Tibial nerve (tissue), 4 donors: ENCODE data around the gene MAP4K4. TPM values are rescaled to one million over a fixed set of nuclear protein-coding genes. Genes with fewer than 3 reads are reported as not detected.

Source experiments
- DNase-seq, 2 donors: peaks; one replicate each; pipeline ENCODE4 v3.0.0-alpha.2; 2019; ENCODE audit warnings: low spot score in 2 of 2
- H3K27ac ChIP-seq, 4 donors: fragments of 200-600 bp; sonication (generic) in 3 of 4; one replicate each; pipeline ENCODE4 v1.5.1; 2017 to 2019; ENCODE audit warnings: mild to moderate bottlenecking in 1 of 4
- H3K27me3 ChIP-seq, 2 donors: fragments of 200-600 bp; sonication (generic) in 1 of 2; one replicate each; pipeline versions ENCODE4 v1.5.1 to v1.6.0; 2017 to 2019
- H3K36me3 ChIP-seq, 3 donors: fragments of 200-600 bp; sonication (generic); one replicate each; pipeline ENCODE4 v1.5.1; 2018 to 2019
- H3K4me1 ChIP-seq, 4 donors: fragments of 200-600 bp; sonication (generic) in 3 of 4; one replicate each; pipeline ENCODE4 v1.5.1; 2017 to 2019
- H3K4me3 ChIP-seq, 4 donors: fragments of 200-600 bp; sonication (generic) in 3 of 4; one replicate each; pipeline ENCODE4 v1.5.1; 2017 to 2019; ENCODE audit warnings: mild to moderate bottlenecking in 1 of 4, moderate library complexity in 1 of 4
- H3K9me3 ChIP-seq, 4 donors: fragments of 200-600 bp; sonication (generic) in 3 of 4; one replicate each; pipeline ENCODE4 v1.5.1; 2017 to 2019
- CTCF ChIP-seq, 5 experiments: fragments of 200-600 bp in 3 of 5; fragments of 450-650 bp in 2 of 5; sonication (generic) in 3 of 5; IDR thresholded peaks; one replicate each; pipeline ENCODE4 v1.5.1; 2016 to 2019; ENCODE audit warnings: antibody characterized with exemption in 5 of 5, mild to moderate bottlenecking in 3 of 5, moderate library complexity in 2 of 5
- EP300 ChIP-seq, 2 donors: sonication (generic); formaldehyde crosslinking; IDR thresholded peaks; one replicate each; pipeline ENCODE4 v1.6.1; 2017; ENCODE audit warnings: antibody characterized with exemption in 2 of 2, mild to moderate bottlenecking in 1 of 2
- POLR2A ChIP-seq, 2 donors: fragments of 450-650 bp; IDR thresholded peaks; one replicate each; pipeline ENCODE4 v1.6.1; 2017; ENCODE audit warnings: antibody characterized with exemption in 2 of 2, mild to moderate bottlenecking in 2 of 2, moderate library complexity in 2 of 2
- WGBS, 2 donors: methylation state at CpG; one replicate each; pipeline ENCODE4 v1.1.5; 2018; 5-methylcytosine and 5-hydroxymethylcytosine counted together
- total RNA-seq, 4 donors: library from RNA; depleted of rRNA; stranded (reverse); fragments of >200 nt; gene quantifications; one replicate each; pipeline ENCODE4 v1.1.0, GENCODE V29; 2016

MAP4K4 gene
- total RNA-seq, 4 donors from 2014 or later = 78.0 to 85.7 (median 84.4) TPM

- Histone ChIP-seq H3K36me3 (peaks cover 3 to 57% (median 8%) of the 10 kb centered on the region in 3 donors), H3K27ac (no peak overlapping the region)
Measured at GRCh38 chr2:101841679-101842327, 144.3 kb downstream of the MAP4K4 start.

GRCh38 chr2:101842471-101842870 lies 145.0 kb downstream of the MAP4K4 start:
- H3K4me3 ChIP-seq = no peak overlapping the region
- DNase-seq = no peak
- no peaks in the 10 kb centered on the region for H3K27me3 ChIP-seq
- H3K27ac ChIP-seq = peak overlapping the region in 2 of 4 donors; percentile 65 to 68
- 76 to 77% methylated on average over 1 of the region's 1 CpG for WGBS, 2 donors
- H3K4me1 ChIP-seq = peaks cover 0 to 33% (median 20%) of the 10 kb centered on the region in 4 donors
- H3K36me3 ChIP-seq = peaks cover 3 to 52% (median 8%) of the 10 kb centered on the region in 3 donors
- no peaks in the 10 kb centered on the region for H3K9me3 ChIP-seq
- TF ChIP-seq EP300 (IDR thresholded peaks at IDR 0.05) (no peak), POLR2A (IDR thresholded peaks at IDR 0.05) (no peak), CTCF (IDR thresholded peaks at IDR 0.05) (no peak)

More at GRCh38 chr2:101841679-101842327, 144.3 kb downstream of the MAP4K4 start:
- DNase-seq = no peak
- TF ChIP-seq POLR2A (IDR thresholded peaks at IDR 0.05) (no peak), CTCF (IDR thresholded peaks at IDR 0.05) (no peak), EP300 (IDR thresholded peaks at IDR 0.05) (no peak)
- H3K27me3 ChIP-seq = no peaks in the 10 kb centered on the region
- WGBS, 2 donors = 90 to 91% methylated on average over 5 of the region's 5 CpGs
- no peaks in the 10 kb centered on the region for H3K9me3 ChIP-seq
- H3K4me1 ChIP-seq = peaks cover 0 to 33% (median 20%) of the 10 kb centered on the region in 4 donors
- H3K4me3 ChIP-seq = no peak overlapping the region

GRCh38 chr2:101843048-101843447 lies 145.5 kb downstream of the MAP4K4 start:
- Histone ChIP-seq H3K27me3 (no peaks in the 10 kb centered on the region), H3K9me3 (no peaks in the 10 kb centered on the region), H3K27ac (peak overlapping the region in 2 of 4 donors; percentile 65 to 68), H3K4me1 (peaks cover 0 to 36% (median 20%) of the 10 kb centered on the region in 4 donors), H3K36me3 (peaks cover 3 to 56% (median 8%) of the 10 kb centered on the region in 3 donors), H3K4me3 (no peak overlapping the region)
- WGBS, 2 donors = 33 to 47% methylated on average over 2 of the region's 2 CpGs
- peak; percentile 25 to 36 for DNase-seq
- TF ChIP-seq POLR2A (IDR thresholded peaks at IDR 0.05) = no peak
- peak in 1 of 2 donors; percentile 20 for TF ChIP-seq EP300 (IDR thresholded peaks at IDR 0.05)
- no peak for TF ChIP-seq CTCF (IDR thresholded peaks at IDR 0.05)

- H3K9me3 ChIP-seq = no peaks in the 10 kb centered on the region
- DNase-seq = no peak
- peak overlapping the region in 2 of 4 donors; percentile 65 to 68 for H3K27ac ChIP-seq
- 54 to 66% methylated on average over 6 of the region's 6 CpGs for whole genome bisulfite sequencing, 2 donors
- TF ChIP-seq CTCF (IDR thresholded peaks at IDR 0.05) = no peak
- no peak for TF ChIP-seq POLR2A (IDR thresholded peaks at IDR 0.05)
- no peak for TF ChIP-seq EP300 (IDR thresholded peaks at IDR 0.05)
- peaks cover 0 to 41% (median 22%) of the 10 kb centered on the region in 4 donors for H3K4me1 ChIP-seq
- H3K36me3 ChIP-seq = peaks cover 3 to 56% (median 8%) of the 10 kb centered on the region in 3 donors
- H3K27me3 ChIP-seq = no peaks in the 10 kb centered on the region
- no peak overlapping the region for H3K4me3 ChIP-seq
Measured at GRCh38 chr2:101843471-101843870, 146.0 kb downstream of the MAP4K4 start.

GRCh38 chr2:101844055-101844635 lies 146.6 kb downstream of the MAP4K4 start:
- no peaks in the 10 kb centered on the region for H3K27me3 ChIP-seq
- WGBS, 2 donors = 63 to 68% methylated on average over 12 of the region's 12 CpGs
- peaks cover 3 to 49% (median 8%) of the 10 kb centered on the region in 3 donors for H3K36me3 ChIP-seq
- H3K27ac ChIP-seq = peak overlapping the region in 2 of 4 donors; percentile 65 to 68
- H3K9me3 ChIP-seq = no peaks in the 10 kb centered on the region
- no peak for DNase-seq
- H3K4me1 ChIP-seq = peaks cover 0 to 47% (median 29%) of the 10 kb centered on the region in 4 donors
- no peak for TF ChIP-seq EP300 (IDR thresholded peaks at IDR 0.05)
- no peak for TF ChIP-seq CTCF (IDR thresholded peaks at IDR 0.05)
- no peak for TF ChIP-seq POLR2A (IDR thresholded peaks at IDR 0.05)
- H3K4me3 ChIP-seq = no peak overlapping the region
